Loucy (cell line): Measurements from ENCODE around the gene PEX5L.

Experiments used
- CTCF ChIP-seq: fragments of 200-600 bp; sonication (generic); conservative IDR thresholded peaks from 2 replicates; pipeline ENCODE4 v1.5.1; 2014; ENCODE audit warnings: mild to moderate bottlenecking, antibody characterized with exemption, low read length
- EZH2phosphoT487 ChIP-seq: fragments of 200-600 bp; IDR thresholded peaks from 2 replicates; pipeline ENCODE4 v1.6.1; 2018; ENCODE audit warnings: antibody characterized with exemption, mild to moderate bottlenecking, moderate library complexity, borderline replicate concordance

GRCh38 chr3:180011927-180012326 is 24.8 kb downstream of the PEX5L start:
- no peak for TF ChIP-seq CTCF
- TF ChIP-seq EZH2phosphoT487: no peak
